ENCODE results near the gene SPON2.

Gene SPON2

GRCh38 chr4:1204828-1205585 is 32.6 kb upstream of the SPON2 start:
- TF ChIP-seq POLR2A (IDR thresholded peaks at IDR 0.05; ENCODE audit: low read length) (no peak), GATA1 (IDR thresholded peaks at IDR 0.05; ENCODE audit: low read depth, low read length) (no peak)
- no peak for DNase-seq

GRCh38 chr4:1204286-1204827 is 32.0 kb upstream of the SPON2 start:
- DNase-seq: no peak
- TF ChIP-seq GATA1 (IDR thresholded peaks at IDR 0.05; ENCODE audit: low read depth, low read length) (no peak), POLR2A (IDR thresholded peaks at IDR 0.05; ENCODE audit: low read length) (no peak)

- TF ChIP-seq POLR2A (IDR thresholded peaks at IDR 0.05; ENCODE audit: low read length): no peak
- DNase-seq: no peak
Observed at GRCh38 chr4:1203026-1203616, 30.7 kb upstream of the SPON2 start.

- no peak for TF ChIP-seq GATA1 (IDR thresholded peaks at IDR 0.05; ENCODE audit: low read depth, low read length)
- no peak for TF ChIP-seq POLR2A (IDR thresholded peaks at IDR 0.05; ENCODE audit: low read length)
Observed at GRCh38 chr4:1202526-1203011, 30.2 kb upstream of the SPON2 start.

GRCh38 chr4:1201851-1202525 is 29.6 kb upstream of the SPON2 start:
- no peak for DNase-seq

More at GRCh38 chr4:1202526-1203011, 30.2 kb upstream of the SPON2 start:
- no peak for DNase-seq

GRCh38 chr4:1200425-1201035 is 28.1 kb upstream of the SPON2 start:
- DNase-seq: no peak
- TF ChIP-seq GATA1 (IDR thresholded peaks at IDR 0.05; ENCODE audit: low read depth, low read length) (no peak), POLR2A (IDR thresholded peaks at IDR 0.05; ENCODE audit: low read length) (no peak)

More at GRCh38 chr4:1201851-1202525, 29.6 kb upstream of the SPON2 start:
- TF ChIP-seq POLR2A (IDR thresholded peaks at IDR 0.05; ENCODE audit: low read length): no peak
- TF ChIP-seq GATA1 (IDR thresholded peaks at IDR 0.05; ENCODE audit: low read depth, low read length): no peak

- DNase-seq: no peak
- no peak for TF ChIP-seq GATA1 (IDR thresholded peaks at IDR 0.05; ENCODE audit: low read depth, low read length)
Observed at GRCh38 chr4:1199556-1200331, 27.4 kb upstream of the SPON2 start.

- TF ChIP-seq GATA1 (IDR thresholded peaks at IDR 0.05; ENCODE audit: low read depth, low read length): no peak
- no peak for TF ChIP-seq POLR2A (IDR thresholded peaks at IDR 0.05; ENCODE audit: low read length)
- no peak for DNase-seq
Observed at GRCh38 chr4:1198098-1198844, 25.9 kb upstream of the SPON2 start.

- TF ChIP-seq POLR2A (IDR thresholded peaks at IDR 0.05; ENCODE audit: low read length): no peak
- TF ChIP-seq GATA1 (IDR thresholded peaks at IDR 0.05; ENCODE audit: low read depth, low read length): no peak
- no peak for DNase-seq
Observed at GRCh38 chr4:1196421-1197183, 24.2 kb upstream of the SPON2 start.

GRCh38 chr4:1195891-1196401 is 23.6 kb upstream of the SPON2 start:
- TF ChIP-seq GATA1 (IDR thresholded peaks at IDR 0.05; ENCODE audit: low read depth, low read length) (no peak), POLR2A (IDR thresholded peaks at IDR 0.05; ENCODE audit: low read length) (no peak)
- no peak for DNase-seq

- TF ChIP-seq POLR2A (IDR thresholded peaks at IDR 0.05; ENCODE audit: low read length) (no peak), GATA1 (IDR thresholded peaks at IDR 0.05; ENCODE audit: low read depth, low read length) (no peak)
- no peak for DNase-seq
Observed at GRCh38 chr4:1195109-1195671, 22.8 kb upstream of the SPON2 start.
